GM19099 (cell line): ENCODE results near the gene LAG3.

Experiments used
- POLR2A ChIP-seq: IDR thresholded peaks from 3 replicates; pipeline ENCODE4 v1.6.1; 2011; ENCODE audit warnings: low read depth; ENCODE audit not compliant: insufficient read length; ENCODE audit errors: extremely low read depth

Gene LAG3

DNA sequence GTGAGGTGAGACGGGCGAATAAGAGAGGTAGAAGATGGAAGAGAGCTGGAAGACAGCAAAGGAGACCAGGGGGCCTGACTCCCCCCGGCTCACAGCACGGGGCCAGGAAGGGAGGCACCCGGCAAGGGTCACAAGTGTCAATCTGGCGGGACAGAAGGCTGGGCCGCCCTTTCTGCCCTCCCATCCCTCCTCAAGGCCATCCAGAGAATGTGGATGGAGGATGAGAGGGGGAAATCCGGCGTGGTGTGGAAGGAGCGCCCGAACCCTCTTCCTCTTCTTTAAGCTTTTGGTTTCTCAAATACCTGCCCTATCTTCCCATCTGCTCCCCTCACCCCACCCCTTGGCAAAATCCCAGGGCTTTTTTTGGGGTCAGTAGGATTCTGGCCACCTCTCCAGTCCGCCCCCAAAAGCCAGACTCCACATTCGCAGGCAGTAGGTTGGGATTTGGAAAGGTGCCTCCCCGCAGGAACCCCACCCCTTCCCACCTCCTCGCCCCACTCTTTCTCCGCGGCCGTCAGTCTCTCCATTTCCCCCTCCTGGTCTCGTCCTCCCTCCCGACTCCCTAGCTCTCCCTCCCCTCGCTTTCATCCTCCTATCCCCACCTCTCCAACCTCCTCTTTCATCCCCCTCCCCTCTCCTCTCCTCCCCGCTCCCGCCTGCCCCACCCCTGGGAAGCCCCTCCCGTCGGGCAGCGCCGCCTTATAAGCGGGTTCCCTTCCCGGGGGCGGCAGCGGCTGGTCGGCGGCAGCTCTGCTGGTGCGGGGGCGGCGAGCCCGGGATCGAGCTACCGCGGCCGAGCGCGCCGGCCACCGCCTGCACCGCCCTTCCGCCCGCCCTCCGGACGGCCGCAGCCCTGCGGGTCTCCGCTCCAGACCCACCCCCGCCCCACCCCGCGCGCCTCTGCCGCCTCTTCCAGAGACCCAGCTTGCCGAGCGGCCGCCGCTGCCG is 6.4 kb upstream of the LAG3 start, which contains the start of gene PTMS:
PTMS (plus strand) TSS at position 730 of the 948 bp plus-strand sequence. CDS start 343 bp downstream, outside the sequence.
- TF ChIP-seq POLR2A, result peak; percentile 70

DNA sequence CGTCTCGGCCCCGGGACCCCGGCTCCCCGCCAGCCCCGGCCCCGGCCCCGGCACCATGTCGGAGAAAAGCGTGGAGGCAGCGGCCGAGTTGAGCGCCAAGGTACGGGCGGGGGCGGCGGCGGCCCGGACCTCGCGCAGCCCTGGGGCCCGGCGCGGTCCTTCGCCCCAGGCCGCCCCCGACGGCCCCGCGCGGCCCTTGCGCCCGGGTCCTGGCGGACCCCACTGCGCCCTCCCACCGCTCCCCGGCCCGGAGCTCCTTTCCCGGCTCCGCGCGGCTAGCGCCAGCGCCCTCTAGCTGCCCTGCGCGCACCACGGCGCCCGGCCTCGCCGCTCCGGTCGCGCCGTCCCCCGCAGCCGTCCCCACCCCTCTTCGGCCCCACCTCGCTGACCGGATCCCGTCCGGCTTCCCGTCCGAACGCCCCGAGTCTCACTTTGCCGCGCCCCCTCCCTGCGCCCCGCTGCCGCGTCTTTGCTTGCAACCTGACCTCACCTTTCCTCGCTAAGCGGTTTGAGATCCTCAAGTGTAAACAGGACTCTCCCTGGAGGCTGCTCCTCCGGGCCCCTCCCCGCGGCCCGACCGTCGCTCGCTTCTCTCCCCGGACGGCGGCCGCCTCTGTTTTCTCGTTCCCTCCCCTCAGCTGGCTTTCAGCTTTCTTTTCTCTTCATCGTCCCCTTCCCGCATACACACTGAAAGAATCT is 5.5 kb upstream of the LAG3 start:
- peak; percentile 48 for TF ChIP-seq POLR2A

DNA sequence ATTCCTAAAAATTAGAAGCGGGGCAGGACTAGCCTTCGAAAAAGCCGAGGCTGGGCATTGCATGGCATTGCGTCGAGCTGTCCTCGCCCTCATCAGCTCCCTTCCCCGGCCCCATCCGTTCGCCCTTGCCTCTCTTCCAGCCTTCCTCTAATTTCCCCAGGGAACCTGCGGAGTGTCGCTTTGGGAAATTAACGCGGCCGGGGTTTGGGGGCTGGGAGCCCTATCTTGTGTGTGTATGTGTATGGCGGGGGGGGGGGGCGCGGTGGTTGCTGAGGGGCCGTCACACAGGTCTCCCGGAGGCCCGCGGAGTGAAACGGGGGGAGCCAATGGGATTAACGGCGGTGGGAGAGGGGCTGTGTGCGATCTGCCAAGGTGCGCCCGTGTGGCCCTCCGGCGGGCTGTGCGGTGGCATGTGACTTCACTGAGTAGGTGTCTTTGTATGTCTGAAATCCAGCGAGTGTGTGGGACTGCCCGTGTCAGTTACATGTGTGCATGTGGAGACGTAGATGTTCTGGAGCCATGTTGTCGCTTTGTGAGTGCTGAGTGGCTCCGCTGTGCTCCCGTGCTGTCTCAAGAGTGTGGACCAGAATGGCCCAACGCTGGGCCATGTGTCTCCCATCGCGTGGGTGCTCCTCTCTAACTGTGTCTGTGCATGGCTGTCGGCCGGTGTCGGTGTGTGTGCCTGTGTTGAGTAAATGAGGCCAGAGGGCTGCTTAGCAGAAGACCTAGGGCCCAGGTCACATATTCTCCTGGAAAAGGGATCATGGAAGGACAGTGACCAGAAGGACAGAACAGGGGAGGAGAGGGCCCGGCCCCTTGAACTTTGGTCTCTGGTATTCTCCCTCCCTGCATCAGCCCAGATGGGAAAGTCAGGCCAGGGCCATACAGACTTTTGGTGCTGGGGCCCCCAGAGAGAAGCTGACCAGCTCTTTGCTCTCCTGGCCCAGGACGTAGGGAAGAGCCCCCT is 4.7 kb upstream of the LAG3 start:
- no peak for TF ChIP-seq POLR2A

DNA sequence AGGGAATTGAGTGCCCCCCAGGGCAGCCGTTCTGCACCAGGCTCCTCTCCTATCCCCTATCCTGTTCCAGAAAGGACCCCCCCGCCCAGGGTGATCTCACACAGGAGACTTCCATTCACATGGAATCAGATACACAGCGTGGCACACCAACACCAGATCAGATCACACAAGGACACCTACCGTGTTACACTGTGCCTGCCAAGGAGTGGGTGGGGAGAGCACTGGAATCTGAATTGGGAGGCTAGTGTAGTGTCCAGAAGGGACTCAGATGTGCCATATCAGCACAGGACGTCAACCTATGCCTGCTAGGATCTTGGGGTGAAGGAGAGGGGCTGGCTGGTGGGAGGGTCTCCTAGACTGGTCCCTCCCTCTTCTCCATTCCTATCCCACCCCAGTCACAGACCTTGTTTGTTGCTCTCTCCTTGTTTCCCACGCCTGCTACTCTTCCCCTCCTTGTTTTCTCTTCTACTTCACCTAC is 3.8 kb upstream of the LAG3 start:
- no peak for TF ChIP-seq POLR2A

DNA sequence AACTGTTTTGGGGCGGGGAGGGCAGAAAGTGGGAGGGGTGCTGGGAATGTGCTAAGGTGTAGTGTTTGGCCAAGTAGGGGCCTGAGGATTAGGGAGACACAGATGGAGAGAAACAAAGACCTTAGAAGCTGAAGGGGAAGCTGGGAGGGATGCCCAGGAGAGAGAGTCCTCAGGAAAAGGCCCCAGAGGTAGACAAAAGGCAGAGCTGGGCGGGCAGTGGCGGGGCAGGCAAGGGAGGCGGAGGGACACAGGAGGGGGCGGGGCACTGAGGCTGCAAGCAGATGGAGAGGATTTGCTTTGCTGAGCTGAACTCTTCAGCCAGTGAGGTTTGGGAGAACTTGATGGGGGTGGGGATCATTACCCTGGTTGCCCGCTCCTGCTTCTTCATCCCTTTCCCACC is 3.3 kb upstream of the LAG3 start:
- no peak for TF ChIP-seq POLR2A

DNA sequence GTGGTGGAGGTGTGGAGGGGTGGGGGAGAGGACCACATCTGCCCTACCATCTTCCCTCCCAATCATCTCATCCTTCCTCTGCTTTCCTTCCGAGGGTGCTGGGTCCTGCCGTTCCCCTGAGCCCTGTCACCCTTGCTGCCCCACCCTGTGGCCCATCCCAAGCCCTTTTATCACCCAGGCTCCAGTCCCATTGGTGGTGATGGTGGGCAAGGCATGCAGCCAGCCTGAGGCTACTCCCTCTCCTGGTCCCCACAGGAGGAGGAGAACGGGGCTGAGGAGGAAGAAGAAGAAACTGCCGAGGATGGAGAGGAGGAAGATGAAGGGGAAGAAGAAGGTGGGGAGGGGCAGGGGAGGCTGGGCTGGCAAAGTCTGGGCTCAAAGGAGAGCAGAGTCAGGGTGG is 2.7 kb upstream of the LAG3 start:
- no peak for TF ChIP-seq POLR2A

DNA sequence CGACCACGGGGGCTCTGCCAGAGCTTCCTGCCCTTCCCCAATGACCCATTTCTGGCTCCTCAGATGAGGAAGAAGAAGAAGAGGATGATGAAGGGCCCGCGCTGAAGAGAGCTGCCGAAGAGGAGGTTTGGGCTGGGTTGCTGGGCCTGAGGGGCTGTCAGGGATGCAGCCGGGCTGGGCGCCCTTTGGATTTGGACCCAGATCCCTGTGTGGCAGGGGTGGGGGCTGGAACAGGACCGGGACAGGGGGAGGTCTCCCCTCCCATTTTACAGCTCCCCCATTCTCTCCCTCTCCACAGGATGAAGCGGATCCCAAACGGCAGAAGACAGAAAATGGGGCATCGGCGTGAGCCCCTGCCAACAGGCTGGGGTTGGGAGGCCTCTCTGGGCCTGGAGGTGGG is 2.2 kb upstream of the LAG3 start:
- no peak for TF ChIP-seq POLR2A

DNA sequence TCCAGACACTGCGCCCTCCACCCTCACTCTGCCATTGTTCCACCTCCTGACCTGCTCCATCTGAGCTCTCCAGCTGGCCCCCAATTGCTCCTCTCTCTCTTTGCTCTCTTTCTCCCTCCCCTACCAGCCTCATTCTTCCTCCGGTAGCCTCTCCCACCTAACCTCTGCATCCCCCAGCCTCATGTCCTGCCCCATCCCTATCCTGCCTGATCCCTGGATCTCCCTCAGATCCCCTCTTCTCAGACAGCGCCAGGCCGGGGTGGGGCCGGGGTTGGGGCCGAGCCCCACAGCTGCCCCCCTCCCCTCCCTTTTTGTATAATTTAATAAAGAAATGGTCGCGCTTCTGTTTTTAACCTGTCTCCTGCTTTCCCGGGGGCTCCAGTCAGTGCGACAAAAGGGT is 1.7 kb upstream of the LAG3 start:
- TF ChIP-seq POLR2A, result no peak

DNA sequence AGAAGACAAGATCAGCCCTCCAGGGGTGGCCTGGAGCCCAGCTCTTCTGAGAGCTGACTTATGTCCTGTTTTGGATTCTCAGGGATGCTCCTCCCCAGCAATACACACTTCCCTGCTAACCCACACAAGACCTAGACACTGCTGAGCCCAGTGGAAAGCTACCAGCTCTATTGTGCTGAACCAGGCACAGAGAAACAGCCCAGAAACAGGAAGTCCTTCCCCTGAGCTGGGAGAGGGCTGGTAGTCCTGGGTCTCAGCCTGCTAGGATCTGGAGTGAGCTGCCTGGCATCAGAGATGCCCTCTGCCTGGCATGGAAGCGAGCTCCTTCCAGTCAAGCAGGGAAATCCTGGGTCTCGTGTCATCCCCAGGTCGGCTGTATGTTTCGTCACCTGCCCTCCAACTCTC is 1.2 kb upstream of the LAG3 start:
- no peak for TF ChIP-seq POLR2A

DNA sequence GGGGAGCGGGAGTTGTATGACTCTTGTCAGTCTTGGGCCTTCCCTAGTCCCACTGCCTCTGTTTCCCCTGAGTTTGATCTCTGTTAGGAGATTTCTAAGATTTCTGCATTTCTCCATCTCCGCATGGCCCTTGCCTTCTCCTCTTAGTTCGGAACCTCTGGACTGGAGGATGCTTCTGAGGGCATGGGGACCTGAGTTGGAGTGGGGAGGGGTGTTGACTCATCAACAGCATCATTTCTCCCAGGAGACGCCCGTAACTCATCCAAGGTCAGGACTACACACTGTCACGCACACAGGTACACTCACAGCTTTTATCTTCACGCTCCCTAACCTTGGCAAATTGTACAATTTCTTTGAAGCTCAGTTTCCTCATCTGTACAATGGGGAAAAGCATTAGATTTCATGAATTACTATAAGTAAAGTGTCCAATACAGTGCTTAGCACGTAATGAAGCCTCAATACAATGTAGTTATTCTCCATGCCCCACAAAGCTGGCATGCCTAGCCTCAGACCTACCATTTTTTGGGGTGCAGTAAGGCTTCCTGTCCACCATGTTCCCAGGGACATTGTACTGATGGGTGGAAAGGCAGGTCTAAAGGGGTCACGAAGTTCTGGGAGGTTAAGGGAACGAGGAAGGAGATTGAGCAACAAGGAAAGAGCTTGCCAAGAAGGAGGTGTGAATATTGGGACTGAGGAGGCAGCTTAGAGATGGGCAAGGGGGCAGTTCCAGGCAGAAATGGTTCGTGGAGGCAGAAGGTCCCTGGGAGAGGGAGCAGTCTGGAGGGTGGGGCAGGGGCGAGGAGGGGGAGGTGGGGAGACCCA is 600 bp upstream of the LAG3 start:
- TF ChIP-seq POLR2A, result no peak

DNA sequence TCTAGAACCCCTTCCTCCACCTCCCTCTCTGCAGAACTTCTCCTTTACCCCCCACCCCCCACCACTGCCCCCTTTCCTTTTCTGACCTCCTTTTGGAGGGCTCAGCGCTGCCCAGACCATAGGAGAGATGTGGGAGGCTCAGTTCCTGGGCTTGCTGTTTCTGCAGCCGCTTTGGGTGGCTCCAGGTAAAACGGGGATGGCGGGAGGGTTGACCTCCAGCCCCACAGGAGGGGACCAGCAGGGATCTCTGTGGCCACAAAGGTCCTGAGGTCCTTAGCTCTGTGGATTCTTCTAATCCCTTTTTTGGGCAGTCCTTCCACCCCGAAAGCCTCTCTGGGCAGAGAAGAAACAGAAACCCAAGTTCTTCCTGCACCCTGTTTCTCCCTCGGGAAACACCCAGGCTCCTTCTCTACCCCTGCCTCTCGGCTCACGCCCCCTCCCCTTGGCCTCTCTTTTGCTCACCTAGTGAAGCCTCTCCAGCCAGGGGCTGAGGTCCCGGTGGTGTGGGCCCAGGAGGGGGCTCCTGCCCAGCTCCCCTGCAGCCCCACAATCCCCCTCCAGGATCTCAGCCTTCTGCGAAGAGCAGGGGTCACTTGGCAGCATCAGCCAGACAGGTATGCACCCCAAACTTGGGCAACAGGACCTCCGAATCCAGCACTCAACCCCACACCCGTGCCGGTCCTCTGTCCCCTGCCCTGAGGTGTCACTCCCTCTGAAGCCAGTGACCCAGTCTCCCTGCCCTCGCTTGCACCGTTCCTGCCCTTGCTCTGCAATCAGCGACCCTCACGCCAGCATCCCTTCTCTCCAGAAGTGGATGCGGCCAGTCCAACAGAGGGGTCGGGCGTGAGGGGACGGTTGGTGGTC is 638 bp downstream of the LAG3 start:
- TF ChIP-seq POLR2A, result no peak

DNA sequence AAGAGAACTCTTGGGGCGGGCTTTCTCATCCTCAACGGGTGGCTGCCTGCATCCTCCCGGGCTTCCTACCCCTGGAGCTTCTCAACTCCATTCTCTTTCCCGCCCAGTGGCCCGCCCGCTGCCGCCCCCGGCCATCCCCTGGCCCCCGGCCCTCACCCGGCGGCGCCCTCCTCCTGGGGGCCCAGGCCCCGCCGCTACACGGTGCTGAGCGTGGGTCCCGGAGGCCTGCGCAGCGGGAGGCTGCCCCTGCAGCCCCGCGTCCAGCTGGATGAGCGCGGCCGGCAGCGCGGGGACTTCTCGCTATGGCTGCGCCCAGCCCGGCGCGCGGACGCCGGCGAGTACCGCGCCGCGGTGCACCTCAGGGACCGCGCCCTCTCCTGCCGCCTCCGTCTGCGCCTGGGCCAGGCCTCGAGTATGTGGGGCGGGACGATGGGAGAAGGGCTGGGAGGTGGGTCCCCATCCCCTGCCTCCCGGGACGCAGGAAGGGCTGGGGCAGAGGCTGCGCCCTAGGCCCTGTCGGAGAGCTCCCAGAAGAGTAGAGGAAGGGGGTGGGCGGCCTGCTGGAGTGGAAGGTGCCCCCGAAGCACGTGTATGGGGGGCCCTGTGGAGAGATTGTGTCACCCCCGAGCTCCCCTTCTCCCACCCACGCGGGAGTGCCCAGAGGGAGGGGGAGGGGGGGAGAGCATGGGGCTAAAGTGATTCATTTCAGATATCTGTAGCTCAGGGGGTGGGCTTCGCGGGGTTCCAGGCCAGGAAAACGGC is 1.5 kb downstream of the LAG3 start:
- no peak for TF ChIP-seq POLR2A
